GM19035 (cell line): ENCODE data around the gene CD101.
"Not testable (repeated sequence)": the region's sequence is repeated elsewhere in the genome, so short reads cannot be mapped to it uniquely, and the experiment has no call there.

Experiments
- ATAC-seq: cut with Tn5 transposase; IDR thresholded peaks from one replicate; pipeline ENCODE4 v1.9.1; 2021; ENCODE audit not compliant: unreplicated experiment

CD101 gene

DNA sequence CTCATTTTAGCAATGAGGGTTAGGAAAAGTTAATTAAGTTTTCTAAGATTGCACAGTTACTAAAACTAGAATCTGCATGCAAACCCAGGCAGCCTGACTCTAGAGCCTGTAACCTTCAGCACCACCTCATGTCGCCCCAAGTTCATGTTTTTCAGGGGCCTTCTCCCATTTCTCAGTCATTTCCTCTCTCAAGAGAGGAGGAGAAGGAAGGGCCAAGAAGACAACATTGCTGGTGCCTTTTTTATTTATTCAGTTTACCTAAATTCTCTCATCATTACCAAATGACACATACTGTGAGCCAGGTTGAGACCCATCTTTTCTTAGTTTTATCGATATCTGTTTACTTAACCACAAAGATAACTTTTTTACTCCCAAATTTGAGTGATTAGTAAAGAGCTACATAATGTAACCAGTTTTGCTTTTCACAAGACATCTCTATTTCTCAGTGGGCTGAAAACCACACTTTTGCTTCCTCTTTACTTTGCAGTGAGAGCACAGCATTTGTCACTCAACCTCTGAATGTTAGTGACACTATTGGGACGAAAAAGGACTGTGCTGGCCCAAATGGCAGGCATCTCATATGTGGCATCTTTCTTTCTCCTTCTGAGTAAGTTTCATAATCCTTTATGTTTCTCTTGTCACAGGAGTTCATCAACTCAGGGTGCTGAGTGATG, at the start of gene CD101:
CD101 (plus strand) TSS at position 507 of the 674 bp plus-strand sequence; CDS start at position 565, 58 bp downstream.
- peak; percentile 94 for ATAC-seq

DNA sequence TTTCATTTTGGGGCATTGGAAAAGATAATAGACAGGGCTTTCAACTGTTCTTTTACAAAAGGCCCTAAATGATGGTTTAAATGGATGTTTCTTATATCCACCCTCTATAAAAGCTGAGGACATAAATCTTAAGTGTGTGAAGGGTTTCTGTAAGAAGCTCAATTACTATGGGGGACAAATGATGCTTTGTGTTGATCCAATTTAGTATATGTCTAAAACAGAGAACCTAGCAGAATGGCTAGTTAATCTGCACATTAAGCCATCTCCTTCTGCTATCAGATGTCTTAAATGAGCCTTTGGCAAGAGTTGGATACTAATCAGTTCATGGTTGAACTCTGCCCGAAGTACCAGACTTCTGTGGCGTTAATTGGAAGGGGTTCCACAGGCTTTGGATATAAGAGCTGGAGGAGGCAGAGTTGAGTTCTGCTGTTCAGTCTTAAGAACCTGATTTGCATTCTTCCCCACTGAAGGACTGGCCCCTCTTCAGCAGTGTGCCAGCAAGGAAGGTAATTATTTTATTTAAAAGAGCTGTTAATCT, 48.8 kb upstream of the CD101 start:
- no peak for ATAC-seq

GRCh38 chr1:116954440-116954839, 47.1 kb upstream of the CD101 start:
- ATAC-seq: no peak

- no peak for ATAC-seq
Measured at GRCh38 chr1:116956378-116956777, 45.2 kb upstream of the CD101 start.

- no peak for ATAC-seq
Measured at GRCh38 chr1:116957646-116958045, 43.9 kb upstream of the CD101 start.

GRCh38 chr1:116958110-116958509, 43.5 kb upstream of the CD101 start:
- ATAC-seq: no peak

- no peak for ATAC-seq
Measured at GRCh38 chr1:116958977-116959376, 42.6 kb upstream of the CD101 start.

- ATAC-seq: no peak
Measured at GRCh38 chr1:116961606-116962005, 40.0 kb upstream of the CD101 start.

DNA sequence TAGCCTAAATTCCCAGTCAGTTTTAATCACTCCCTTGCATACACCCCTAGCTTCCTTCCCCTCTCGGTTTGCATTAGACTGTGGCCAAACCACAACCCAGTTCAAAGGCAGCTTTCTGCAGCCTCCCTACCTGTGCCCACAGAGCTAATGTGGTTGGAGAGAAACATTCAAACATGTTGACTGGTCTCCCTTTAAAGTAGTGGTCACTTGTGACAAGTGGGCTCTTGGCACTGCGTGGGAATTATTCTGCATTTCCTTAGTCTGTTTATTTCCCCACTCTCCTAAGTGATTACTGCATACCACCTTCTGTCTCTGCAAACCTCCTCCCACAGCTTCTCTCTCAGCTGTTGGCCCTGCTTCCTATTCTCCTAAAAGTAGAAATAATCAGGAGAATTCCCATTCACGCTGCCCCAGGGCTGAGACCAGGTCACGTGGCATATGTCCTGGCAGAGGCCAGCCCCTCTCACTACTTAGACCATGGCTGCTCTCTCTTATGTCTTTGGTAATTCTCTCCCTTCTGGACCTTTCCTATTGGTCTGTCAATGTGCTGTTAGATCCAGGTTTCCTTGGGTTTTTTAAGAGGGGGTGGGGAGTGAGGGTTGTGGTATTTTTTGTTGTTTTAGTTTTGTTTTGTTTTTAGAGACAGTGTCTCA, 38.4 kb upstream of the CD101 start:
- ATAC-seq: no peak

DNA sequence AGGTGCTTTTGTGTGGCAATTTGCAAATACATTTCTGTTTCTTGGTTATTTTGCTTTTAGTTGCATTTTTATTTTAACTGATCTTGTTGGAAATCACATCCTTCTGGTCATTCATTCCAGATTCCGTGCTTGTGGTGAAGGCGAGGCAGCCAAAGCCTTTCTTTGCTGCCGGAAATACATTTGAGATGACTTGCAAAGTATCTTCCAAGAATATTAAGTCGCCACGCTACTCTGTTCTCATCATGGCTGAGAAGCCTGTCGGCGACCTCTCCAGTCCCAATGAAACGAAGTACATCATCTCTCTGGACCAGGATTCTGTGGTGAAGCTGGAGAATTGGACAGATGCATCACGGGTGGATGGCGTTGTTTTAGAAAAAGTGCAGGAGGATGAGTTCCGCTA, 34.8 kb upstream of the CD101 start:
- no peak for ATAC-seq

GRCh38 chr1:116968724-116969123, 32.8 kb upstream of the CD101 start:
- ATAC-seq: no peak

DNA sequence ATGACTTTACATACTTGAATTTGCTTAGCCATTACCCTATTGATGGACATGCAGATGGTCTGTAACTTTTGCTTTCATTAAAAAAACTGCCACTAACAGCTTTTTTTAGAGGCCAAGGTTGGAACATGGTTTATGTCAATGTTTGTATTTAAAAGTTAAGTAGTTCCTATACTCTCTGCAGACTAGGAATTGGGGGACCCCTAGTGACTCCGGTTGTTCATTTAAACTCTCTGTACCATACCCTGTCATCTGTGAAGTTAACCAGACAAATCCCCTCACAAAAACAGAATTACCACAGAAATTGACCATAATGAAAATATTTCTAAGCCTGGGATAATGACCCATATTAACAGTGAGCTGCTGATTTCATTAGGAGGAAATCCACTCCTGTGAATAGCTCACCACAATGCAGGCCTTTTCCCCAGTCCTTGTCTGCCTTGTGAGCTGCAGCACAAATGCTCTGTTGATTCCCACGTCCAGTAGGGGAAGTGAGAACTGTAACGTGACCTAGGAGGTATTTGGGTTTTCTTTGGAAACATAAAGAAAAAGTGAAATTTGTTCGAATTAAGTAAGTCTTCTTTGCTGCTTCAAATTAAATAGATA, 30.2 kb upstream of the CD101 start:
- no peak for ATAC-seq

DNA sequence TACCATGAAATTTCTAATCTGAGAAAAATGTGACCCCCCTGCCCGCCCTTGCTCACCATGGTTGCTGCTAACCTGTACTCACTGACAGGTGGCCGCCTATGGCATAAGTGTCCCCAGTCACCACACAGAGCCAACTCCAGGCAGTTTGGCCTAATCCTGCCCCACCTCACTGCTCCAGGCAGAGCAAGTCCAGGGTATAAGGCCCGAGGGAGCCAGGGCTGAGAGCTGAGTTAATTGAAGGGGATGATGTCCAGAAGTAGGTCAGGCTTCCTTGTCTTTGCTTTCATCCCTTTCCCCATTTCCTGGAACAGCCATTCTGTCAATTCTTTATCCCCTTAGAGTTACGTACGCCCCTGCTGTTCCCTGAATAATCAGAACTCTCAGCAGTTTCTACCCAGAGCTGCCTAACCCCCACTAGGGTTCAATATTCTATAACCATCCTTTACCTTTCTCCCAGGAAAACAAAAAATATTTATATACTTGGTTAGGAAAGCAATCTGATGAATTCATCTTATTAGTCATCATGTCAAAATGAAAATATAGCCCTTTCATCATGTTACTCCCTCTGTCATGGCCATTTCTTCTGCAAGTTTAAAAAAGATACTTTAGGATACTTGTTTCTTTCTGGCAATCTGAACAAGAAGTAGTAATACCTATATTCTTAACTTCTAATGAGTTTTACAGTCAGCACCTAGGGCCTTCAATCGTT, 29.4 kb upstream of the CD101 start:
- ATAC-seq: no peak

DNA sequence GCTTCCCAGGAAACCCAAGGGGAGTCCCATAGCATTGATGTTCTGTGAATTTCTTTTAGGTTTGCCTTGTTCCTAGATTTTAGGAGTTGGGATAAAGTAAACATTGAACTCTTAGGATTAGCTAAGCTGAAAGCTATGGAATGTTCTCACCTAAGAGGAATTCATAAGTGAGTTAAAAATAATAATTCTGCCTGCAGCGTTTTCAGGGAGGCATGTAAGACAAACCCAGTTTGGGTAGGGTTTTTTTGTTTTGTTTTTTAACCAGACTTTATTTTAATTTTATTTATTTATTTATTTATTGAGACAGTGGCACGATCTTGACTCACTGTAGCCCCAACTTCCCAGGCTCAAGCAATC, 28.9 kb upstream of the CD101 start:
- ATAC-seq: no peak

- not testable (repeated sequence) for ATAC-seq
Measured at GRCh38 chr1:116980309-116980708, 21.3 kb upstream of the CD101 start.

DNA sequence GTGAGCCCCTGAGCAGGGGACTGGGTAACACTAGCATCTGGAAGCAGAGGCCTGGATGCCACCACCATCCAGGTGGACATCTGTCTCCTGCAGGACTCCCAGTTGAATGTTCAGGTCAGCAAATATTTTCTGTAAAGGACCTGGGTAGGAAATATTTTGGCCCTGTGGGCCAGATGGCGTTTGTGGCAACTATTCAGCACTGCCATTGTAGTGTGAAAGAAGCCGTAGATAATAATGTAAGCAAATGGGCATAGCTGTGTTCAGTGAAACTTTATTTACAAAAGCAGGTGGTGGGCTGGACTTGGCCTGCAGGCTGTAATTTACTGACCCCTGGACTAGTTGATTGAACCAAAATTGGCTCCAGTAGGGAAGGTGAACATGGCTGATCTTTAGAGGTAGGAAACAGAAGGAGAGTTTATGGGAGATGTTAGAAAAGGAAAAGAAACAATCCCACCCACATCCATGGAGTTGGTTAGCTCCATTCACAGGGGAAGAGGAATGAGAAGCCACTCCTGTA, 20.0 kb upstream of the CD101 start:
- no peak for ATAC-seq

DNA sequence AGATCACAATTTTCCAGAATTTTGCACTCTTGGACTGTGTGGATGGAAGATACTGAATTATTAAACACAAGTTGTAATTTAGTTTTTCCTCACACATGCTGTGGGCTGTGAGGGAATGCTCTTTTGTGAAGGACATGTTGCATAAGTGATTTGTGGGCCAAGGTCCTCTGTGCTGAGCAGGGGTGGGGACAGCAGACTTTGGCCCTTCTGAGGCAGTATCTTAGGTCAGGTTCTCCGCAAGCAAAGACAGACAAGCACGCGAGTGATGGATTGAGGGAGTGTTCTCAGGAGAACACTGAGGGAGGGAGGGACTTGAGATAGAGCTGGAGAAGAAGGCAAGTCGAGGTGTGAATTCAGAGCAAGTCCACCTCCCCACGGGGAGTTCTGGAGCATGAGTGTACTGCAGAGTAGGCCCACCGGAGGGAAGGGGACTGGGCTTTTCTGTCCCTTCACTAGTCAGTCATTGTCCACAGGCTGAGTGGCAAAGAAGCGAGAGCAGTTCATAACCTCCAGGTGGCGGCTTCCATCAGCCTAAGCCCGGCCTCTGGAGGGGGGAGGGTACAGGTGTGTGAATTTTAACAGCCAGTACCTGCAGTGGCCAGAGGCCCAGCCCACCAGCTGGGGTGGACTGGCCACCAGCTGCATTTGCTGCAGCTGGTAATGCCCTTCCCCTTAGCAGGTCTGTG, 19.1 kb upstream of the CD101 start:
- ATAC-seq: no peak

DNA sequence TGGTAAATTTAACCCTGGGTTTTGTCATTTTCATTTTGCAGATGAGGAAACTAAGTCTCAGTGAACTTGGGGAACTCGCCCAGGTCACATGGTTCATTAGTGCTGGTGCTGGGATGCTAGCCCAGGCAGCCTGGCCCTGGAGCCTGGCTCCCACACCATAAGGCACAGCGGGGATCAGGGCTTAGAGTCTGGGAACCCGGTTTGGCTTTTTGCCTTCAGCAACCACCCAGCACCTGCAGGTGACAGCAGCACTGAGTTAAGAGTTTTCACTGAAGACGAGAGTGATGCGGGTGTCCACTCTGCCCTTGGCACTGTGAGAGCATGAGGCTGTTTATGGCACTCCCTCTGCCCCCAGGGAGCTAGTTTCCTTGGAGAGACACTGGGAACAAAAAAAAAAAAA, 18.4 kb upstream of the CD101 start:
- no peak for ATAC-seq

GRCh38 chr1:116983678-116984077, 17.9 kb upstream of the CD101 start:
- no peak for ATAC-seq

DNA sequence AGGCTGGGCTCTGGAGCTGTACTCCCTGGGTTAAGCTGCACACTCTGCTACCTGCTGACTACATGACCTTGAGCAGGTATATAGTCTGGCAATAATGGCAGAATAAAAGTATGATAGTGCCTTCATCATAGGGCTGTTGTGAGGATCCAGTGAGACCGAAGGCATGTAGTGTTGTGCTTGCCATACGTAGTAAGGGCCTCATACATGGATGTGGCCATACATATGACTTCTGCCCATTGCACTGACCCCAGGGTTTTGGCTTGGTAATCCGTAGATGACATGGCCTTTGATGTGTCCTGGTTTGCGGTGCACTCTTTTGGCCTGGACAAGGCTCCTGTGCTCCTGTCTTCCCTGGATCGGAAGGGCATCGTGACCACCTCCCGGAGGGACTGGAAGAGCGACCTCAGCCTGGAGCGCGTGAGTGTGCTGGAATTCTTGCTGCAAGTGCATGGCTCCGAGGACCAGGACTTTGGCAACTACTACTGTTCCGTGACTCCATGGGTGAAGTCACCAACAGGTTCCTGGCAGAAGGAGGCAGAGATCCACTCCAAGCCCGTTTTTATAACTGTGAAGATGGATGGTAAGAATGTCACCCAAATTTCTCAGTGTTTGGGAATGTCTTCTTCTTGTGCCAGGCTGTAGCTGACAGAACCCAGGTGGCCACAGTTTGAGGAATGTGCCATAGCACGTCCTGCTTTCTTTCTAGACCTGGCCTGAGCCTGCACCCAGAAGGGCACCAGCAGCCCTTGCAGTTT, 17.0 kb upstream of the CD101 start:
- no peak for ATAC-seq
